ENCODE results near the gene VAPB. TPM values are rescaled to one million over a fixed set of nuclear protein-coding genes. Genes with fewer than 3 reads are reported as not detected.

The VAPB gene
- total RNA-seq, 1 experiment from 2014 or later, result 65.1 TPM

DNA sequence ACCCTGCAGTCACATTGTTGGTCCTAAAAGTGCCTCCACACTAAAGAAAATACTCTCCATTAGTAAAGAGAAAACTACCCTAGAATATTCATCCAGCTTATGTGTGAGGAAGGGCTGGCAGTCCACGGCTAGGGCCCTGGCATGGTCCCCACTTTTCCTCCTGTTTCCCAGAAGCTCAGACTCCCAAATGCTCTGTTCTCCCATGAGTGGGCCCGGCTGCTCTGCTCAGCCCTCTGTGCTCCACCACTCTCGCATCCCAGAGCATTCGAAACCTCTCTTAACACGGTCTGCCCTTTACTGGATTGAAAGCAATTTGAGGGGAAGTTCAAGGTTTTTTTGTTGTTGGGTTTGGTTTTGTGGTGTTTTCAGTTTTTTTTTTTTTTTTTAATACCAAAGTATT is 64.4 kb downstream of the VAPB start:
- no peak overlapping the region for H4K91ac ChIP-seq (ENCODE audit: insufficient read length, low read depth, low read length)
- H3K14ac ChIP-seq (ENCODE audit: insufficient read depth, low read length), result no peak overlapping the region; the same call in 1 of the 2 replicates
- H3K4me1 ChIP-seq (ENCODE audit: insufficient read depth, low read length), result peaks cover 5% of the 10 kb centered on the region; the same call in 1 of the 2 replicates
- Mint-ChIP-seq H3K4me1 (peaks cover 26 to 50% of the 10 kb centered on the region in 2 experiments), H3K27me3 (ENCODE audit: low read depth) (no peaks in the 10 kb centered on the region), H3K36me3 (ENCODE audit: insufficient read depth in 1 of 3, low read depth in 3 of 3) (peaks cover 0 to 14% (median 7%) of the 10 kb centered on the region in 3 experiments; a peak in 4 of 7 replicates), H3K4me3 (no peak overlapping the region), H3K27ac (peak overlapping the region; percentile 66 to 94 (median 79); a peak in 5 of 7 replicates), H3K9me3 (peaks cover 0 to 3% of the 10 kb centered on the region in 2 experiments; a peak in 2 of 5 replicates)
- no peak overlapping the region for H3K27ac ChIP-seq (ENCODE audit: insufficient read length, low read depth, low read length)
- WGBS (ENCODE audit: extremely low coverage, insufficient read length, low lambda C conversion rate), result no CpG with 5 or more reads among the region's 5 CpGs
- H2AK5ac ChIP-seq (ENCODE audit: insufficient read length, low read length), result no peak overlapping the region
- H2AFZ ChIP-seq (ENCODE audit: low read length), result no peak overlapping the region
- no peak overlapping the region for H3K56ac ChIP-seq (ENCODE audit: insufficient read length, low read depth, low read length)
- H4K20me1 ChIP-seq (ENCODE audit: control insufficient read depth, insufficient read depth, insufficient read length), result no peaks in the 10 kb centered on the region
- no peaks in the 10 kb centered on the region for H3K79me2 ChIP-seq (ENCODE audit: insufficient read depth, low read length)
- no peak overlapping the region for H2BK20ac ChIP-seq (ENCODE audit: low read depth, low read length, poor library complexity, severe bottlenecking)
- no peak overlapping the region for H4K8ac ChIP-seq (replicated peaks; ENCODE audit: insufficient read length, low read depth, low read length)
- no peak overlapping the region for H3K4ac ChIP-seq (ENCODE audit: low read depth, low read length)
- H3K79me1 ChIP-seq (ENCODE audit: insufficient read depth, low read depth, low read length, poor library complexity, severe bottlenecking), result no peaks in the 10 kb centered on the region
- no peak overlapping the region for H2BK12ac ChIP-seq (ENCODE audit: insufficient read length, low read depth, low read length)
- H3K9ac ChIP-seq (ENCODE audit: extremely low read depth, insufficient read length, low read length), result no peak overlapping the region
- no peak overlapping the region for H2BK5ac ChIP-seq (ENCODE audit: insufficient read length, low read length)
- no peak for DNase-seq
- H2BK120ac ChIP-seq (ENCODE audit: low read depth, low read length, poor library complexity, severe bottlenecking), result no peak overlapping the region
- no peak overlapping the region for H3K4me2 ChIP-seq (ENCODE audit: insufficient read depth, insufficient read length, low read length)
- TF ChIP-seq, protein P1, sequence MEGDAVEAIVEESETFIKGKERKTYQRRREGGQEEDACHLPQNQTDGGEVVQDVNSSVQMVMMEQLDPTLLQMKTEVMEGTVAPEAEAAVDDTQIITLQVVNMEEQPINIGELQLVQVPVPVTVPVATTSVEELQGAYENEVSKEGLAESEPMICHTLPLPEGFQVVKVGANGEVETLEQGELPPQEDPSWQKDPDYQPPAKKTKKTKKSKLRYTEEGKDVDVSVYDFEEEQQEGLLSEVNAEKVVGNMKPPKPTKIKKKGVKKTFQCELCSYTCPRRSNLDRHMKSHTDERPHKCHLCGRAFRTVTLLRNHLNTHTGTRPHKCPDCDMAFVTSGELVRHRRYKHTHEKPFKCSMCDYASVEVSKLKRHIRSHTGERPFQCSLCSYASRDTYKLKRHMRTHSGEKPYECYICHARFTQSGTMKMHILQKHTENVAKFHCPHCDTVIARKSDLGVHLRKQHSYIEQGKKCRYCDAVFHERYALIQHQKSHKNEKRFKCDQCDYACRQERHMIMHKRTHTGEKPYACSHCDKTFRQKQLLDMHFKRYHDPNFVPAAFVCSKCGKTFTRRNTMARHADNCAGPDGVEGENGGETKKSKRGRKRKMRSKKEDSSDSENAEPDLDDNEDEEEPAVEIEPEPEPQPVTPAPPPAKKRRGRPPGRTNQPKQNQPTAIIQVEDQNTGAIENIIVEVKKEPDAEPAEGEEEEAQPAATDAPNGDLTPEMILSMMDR (conservative IDR thresholded peaks at IDR 0.05), result no peak
- H3K9me3 ChIP-seq (ENCODE audit: control insufficient read depth, low read depth, low read length), result no peaks in the 10 kb centered on the region
- H3T11ph ChIP-seq (ENCODE audit: low read length), result no peak overlapping the region
- H4K5ac ChIP-seq (ENCODE audit: insufficient read length, low read depth, low read length), result no peak overlapping the region
- H3K23ac ChIP-seq (ENCODE audit: insufficient read length, low read depth, low read length), result no peak overlapping the region
- no peak overlapping the region for H2BK15ac ChIP-seq (ENCODE audit: low read depth, low read length)
- H3K23me2 ChIP-seq (ENCODE audit: insufficient read length, low read depth, low read length, poor library complexity, severe bottlenecking), result no peaks in the 10 kb centered on the region
- H3K18ac ChIP-seq (ENCODE audit: insufficient read length, low read depth, low read length), result no peak overlapping the region
- H3K27me3 ChIP-seq (ENCODE audit: insufficient read depth, low read length), result no peaks in the 10 kb centered on the region
